CD8-positive, alpha-beta memory T cell (primary cell): Measurements from ENCODE around the gene HIPK1. TPM values are rescaled to one million over a fixed set of nuclear protein-coding genes. Genes with fewer than 3 reads are reported as not detected.

Source experiments
- CTCF ChIA-PET: fragments of 350-600 bp; sonication (Branson Sonifier 250); formaldehyde crosslinking; loops from one replicate; lab custom pipeline; 2021; ENCODE audit warnings: antibody characterized with exemption; lab: Charles Lee
- POLR2A ChIA-PET: fragments of 350-600 bp; sonication (Branson Sonifier 250); formaldehyde crosslinking; loops from one replicate; lab custom pipeline; 2021; ENCODE audit warnings: antibody characterized with exemption; lab: Charles Lee
- DNase-seq, 5 donors: peaks; one replicate each; pipeline versions ENCODE4 v3.0.0 to v3.0.0-alpha.2; 2020 to 2022; ENCODE audit warnings: mixed read lengths in 1 of 5
- H3K27ac ChIP-seq: one replicate; pipeline ENCODE4 v1.7.0; 2013; ENCODE audit warnings: low read depth, mild to moderate bottlenecking, low read length, moderate library complexity
- H3K27me3 ChIP-seq: 2 replicates; pipeline ENCODE4 v1.7.0; 2013; ENCODE audit warnings: low read length, mild to moderate bottlenecking; ENCODE audit not compliant: insufficient read depth, poor library complexity, severe bottlenecking
- H3K36me3 ChIP-seq: 2 replicates; pipeline ENCODE4 v1.7.0; 2013; ENCODE audit warnings: mild to moderate bottlenecking, low read length, moderate library complexity; ENCODE audit not compliant: insufficient read depth
- H3K4me1 ChIP-seq: 2 replicates; pipeline ENCODE4 v1.7.0; 2013; ENCODE audit warnings: mild to moderate bottlenecking, low read length, moderate library complexity; ENCODE audit not compliant: insufficient read depth
- H3K4me3 ChIP-seq: 2 replicates; pipeline ENCODE4 v1.7.0; 2013; ENCODE audit warnings: mild to moderate bottlenecking, low read length
- H3K9me3 ChIP-seq: 2 replicates; pipeline ENCODE4 v1.7.0; 2013; ENCODE audit warnings: mild to moderate bottlenecking, low read length
- H3K27ac Mint-ChIP-seq, 8 donors: one replicate each; pipeline ENCODE4 v1.8.0; 2020 to 2021; ENCODE audit warnings: mixed read lengths in 8 of 8, mild to moderate bottlenecking in 6 of 8, inconsistent platforms in 3 of 8, moderate library complexity in 3 of 8
- H3K27me3 Mint-ChIP-seq, 2 donors: one replicate each; pipeline ENCODE4 v1.8.0; 2020 to 2021; ENCODE audit warnings: mixed read lengths in 2 of 2, mild to moderate bottlenecking in 1 of 2, moderate library complexity in 1 of 2
- H3K36me3 Mint-ChIP-seq, 3 donors: one replicate each; pipeline ENCODE4 v1.8.0; 2020 to 2021; ENCODE audit warnings: mixed read lengths in 3 of 3, inconsistent platforms in 1 of 3, mild to moderate bottlenecking in 1 of 3
- H3K4me1 Mint-ChIP-seq, 3 donors: one replicate each; pipeline ENCODE4 v1.8.0; 2020 to 2021; ENCODE audit warnings: mixed read lengths in 3 of 3, inconsistent platforms in 1 of 3, mild to moderate bottlenecking in 1 of 3
- H3K4me3 Mint-ChIP-seq, 7 donors: one replicate each; pipeline ENCODE4 v1.8.0; 2020 to 2021; ENCODE audit warnings: mixed read lengths in 7 of 7, mild to moderate bottlenecking in 6 of 7, moderate library complexity in 4 of 7, inconsistent platforms in 2 of 7
- H3K9me3 Mint-ChIP-seq, 5 donors: one replicate each; pipeline ENCODE4 v1.8.0; 2020 to 2022; ENCODE audit warnings: mixed read lengths in 5 of 5, mild to moderate bottlenecking in 3 of 5, moderate library complexity in 2 of 5, inconsistent platforms in 1 of 5
- polyA plus RNA-seq: library from polyadenylated mRNA; unstranded; fragments of 300-500 nt; fragmentation: Illumina TruSeq; gene quantifications from one replicate; pipeline ENCODE4 v1.2.3, GENCODE V29; 2021
- total RNA-seq, 2 experiments: library from RNA; stranded (reverse); gene quantifications; one replicate each; pipeline ENCODE4 v1.2.3, GENCODE V29; 2021

The HIPK1 gene
- total and polyA plus RNA-seq, 3 experiments from 2014 or later, result 19.4 to 81.2 (median 80.9) TPM

DNA sequence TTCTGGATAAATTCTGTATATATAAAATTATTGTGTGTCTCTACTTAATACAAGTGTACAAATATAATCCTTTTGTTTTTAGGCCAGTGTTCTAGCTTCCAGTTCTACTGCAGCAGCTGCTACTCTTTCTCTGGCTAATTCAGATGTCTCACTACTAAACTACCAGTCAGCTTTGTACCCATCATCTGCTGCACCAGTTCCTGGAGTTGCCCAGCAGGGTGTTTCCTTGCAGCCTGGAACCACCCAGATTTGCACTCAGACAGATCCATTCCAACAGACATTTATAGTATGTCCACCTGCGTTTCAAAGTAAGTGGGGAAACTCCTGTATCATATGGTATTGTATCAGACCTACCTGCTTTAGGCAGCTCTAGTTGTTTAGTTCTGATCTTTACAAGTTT lies 28.9 kb downstream of the HIPK1 start:
- Mint-ChIP-seq H3K27ac (peak overlapping the region in 1 of 8 donors; percentile 9), H3K9me3 (no peaks in the 10 kb centered on the region), H3K27me3 (no peaks in the 10 kb centered on the region), H3K4me1 (peaks cover 25 to 55% (median 47%) of the 10 kb centered on the region in 3 donors), H3K36me3 (peaks cover 4 to 91% (median 21%) of the 10 kb centered on the region in 3 donors), H3K4me3 (no peak overlapping the region)
- no peaks in the 10 kb centered on the region for H3K9me3 ChIP-seq
- no peak overlapping the region for H3K27ac ChIP-seq
- H3K4me1 ChIP-seq, result peaks cover 7% of the 10 kb centered on the region
- no peak for DNase-seq
- H3K4me3 ChIP-seq, result no peak overlapping the region
- POLR2A ChIA-PET, result no interaction called here
- CTCF ChIA-PET, result no interaction called here
- H3K36me3 ChIP-seq, result peaks cover 59% of the 10 kb centered on the region
- no peaks in the 10 kb centered on the region for H3K27me3 ChIP-seq

DNA sequence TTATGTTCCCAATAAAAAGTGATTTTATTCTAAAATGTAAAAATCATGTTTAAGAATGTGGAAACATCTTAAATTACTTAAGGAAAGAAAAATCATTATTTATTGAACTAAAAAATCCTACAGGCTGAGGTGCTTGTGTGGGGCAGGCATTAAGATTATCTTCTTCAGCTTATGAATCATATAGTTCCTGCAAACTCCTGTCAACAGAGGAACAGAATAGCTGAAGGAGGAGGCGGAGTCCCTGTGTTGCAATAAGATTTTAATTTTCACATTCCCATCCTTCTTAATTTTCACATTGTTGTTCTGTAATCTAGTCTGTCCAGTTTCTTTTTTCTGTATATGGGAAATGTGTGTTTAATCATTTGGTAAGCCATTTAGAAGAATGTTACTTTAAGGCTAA lies 29.6 kb downstream of the HIPK1 start:
- peaks cover 29 to 57% (median 49%) of the 10 kb centered on the region in 3 donors for H3K4me1 Mint-ChIP-seq
- no peak for DNase-seq

DNA sequence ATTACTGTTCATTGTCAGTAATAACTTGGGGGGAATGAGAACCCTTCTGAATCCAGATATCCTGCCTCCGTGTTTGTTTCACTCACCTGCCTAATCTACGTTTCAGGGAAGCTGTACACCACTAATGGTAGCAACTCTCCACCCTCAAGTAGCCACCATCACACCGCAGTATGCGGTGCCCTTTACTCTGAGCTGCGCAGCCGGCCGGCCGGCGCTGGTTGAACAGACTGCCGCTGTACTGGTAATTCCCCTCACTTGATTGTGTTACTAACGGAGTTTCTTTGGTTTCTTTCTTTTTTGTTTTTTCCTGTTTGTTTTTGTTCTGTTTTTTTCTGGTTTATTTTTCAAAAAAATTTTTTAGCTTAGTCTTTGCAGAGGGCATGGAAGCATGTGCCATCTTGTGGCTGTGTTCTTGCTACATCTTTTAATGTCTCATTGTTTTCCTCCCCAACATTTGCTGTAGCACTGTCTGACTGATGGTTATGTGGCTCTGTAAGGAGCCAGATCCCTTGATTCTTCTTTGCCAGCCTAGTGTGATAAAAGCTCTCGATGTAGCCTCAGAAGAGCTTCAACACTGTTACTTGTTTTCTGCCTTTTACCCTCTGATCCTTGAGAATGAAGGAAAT lies 34.3 kb downstream of the HIPK1 start:
- peaks cover 16 to 31% (median 27%) of the 10 kb centered on the region in 3 donors for H3K4me1 Mint-ChIP-seq
- CTCF ChIA-PET, result interaction anchor here (0.7 to 2.8 kb wide), 7 partner anchors 10 to 128 kb away, joined by 3 to 19 read pairs (median 6); partner anchors contain the start of genes AP4B1, DCLRE1B and HIPK1
- peak in 1 of 5 donors; percentile 31 for DNase-seq
- Histone ChIP-seq H3K27me3 (no peaks in the 10 kb centered on the region), H3K4me3 (no peak overlapping the region), H3K27ac (no peak overlapping the region), H3K36me3 (peaks cover 68% of the 10 kb centered on the region), H3K9me3 (no peaks in the 10 kb centered on the region), H3K4me1 (no peaks in the 10 kb centered on the region)
- POLR2A ChIA-PET, result interaction anchor here (0.5 to 0.8 kb wide), 3 partner anchors 33 to 205 kb away, joined by 3 to 11 read pairs (median 4); no protein-coding TSS in a partner anchor
- H3K9me3 Mint-ChIP-seq, result no peaks in the 10 kb centered on the region
- H3K27ac Mint-ChIP-seq, result peak overlapping the region in 5 of 8 donors; percentile 0 to 83 (median 36)
- peaks cover 21 to 94% (median 37%) of the 10 kb centered on the region in 3 donors for H3K36me3 Mint-ChIP-seq
- no peaks in the 10 kb centered on the region for H3K27me3 Mint-ChIP-seq
- H3K4me3 Mint-ChIP-seq, result no peak overlapping the region

More for the DNA sequence above, 29.6 kb downstream of the HIPK1 start:
- no peak overlapping the region for H3K4me3 Mint-ChIP-seq
- no peak overlapping the region for H3K27ac ChIP-seq
- H3K4me3 ChIP-seq, result no peak overlapping the region
- peaks cover 66% of the 10 kb centered on the region for H3K36me3 ChIP-seq
- no peaks in the 10 kb centered on the region for H3K27me3 ChIP-seq
- H3K4me1 ChIP-seq, result peaks cover 7% of the 10 kb centered on the region
- peak overlapping the region in 3 of 8 donors; percentile 48 to 64 (median 54) for H3K27ac Mint-ChIP-seq
- peaks cover 4 to 92% (median 22%) of the 10 kb centered on the region in 3 donors for H3K36me3 Mint-ChIP-seq
- POLR2A ChIA-PET, result no interaction called here
- CTCF ChIA-PET, result no interaction called here
- H3K9me3 Mint-ChIP-seq, result no peaks in the 10 kb centered on the region
- H3K9me3 ChIP-seq, result no peaks in the 10 kb centered on the region
- H3K27me3 Mint-ChIP-seq, result no peaks in the 10 kb centered on the region

DNA sequence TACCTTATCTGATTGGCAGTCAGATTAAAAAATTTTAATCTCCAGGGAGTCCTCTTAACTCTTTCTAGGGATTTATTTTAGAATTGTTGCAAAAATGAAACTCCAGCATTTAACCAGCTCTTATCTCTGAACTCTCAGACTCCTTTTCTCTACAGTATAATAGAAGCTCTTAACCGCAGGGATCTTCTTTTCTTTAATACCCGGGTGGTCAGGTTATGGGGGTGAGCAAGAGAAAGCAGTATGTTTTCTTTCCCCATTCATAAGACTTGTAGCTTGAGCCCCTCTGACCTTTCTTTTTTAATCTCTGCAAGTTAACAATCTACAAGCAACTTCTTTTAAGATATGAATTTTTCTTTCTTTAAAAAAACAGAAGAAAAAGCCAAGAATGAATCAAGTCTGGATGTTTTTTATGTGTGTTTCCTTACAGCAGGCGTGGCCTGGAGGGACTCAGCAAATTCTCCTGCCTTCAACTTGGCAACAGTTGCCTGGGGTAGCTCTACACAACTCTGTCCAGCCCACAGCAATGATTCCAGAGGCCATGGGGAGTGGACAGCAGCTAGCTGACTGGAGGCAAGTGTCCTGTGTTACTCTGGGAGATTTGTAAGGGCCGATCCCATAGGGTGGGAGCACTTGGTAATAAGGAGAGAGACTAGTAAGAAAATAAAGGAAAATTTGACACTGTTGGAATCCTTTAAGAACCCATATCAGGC lies 36.7 kb downstream of the HIPK1 start:
- Mint-ChIP-seq H3K36me3 (peaks cover 36 to 93% (median 44%) of the 10 kb centered on the region in 3 donors), H3K27me3 (no peaks in the 10 kb centered on the region)

DNA sequence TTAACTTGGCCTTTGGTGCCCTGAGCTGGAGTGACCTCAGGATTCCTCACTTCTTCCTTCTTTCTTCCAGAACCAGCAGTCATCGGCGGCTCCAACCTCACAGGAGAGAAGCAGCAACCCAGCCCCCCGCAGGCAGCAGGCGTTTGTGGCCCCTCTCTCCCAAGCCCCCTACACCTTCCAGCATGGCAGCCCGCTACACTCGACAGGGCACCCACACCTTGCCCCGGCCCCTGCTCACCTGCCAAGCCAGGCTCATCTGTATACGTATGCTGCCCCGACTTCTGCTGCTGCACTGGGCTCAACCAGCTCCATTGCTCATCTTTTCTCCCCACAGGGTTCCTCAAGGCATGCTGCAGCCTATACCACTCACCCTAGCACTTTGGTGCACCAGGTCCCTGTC lies 43.8 kb downstream of the HIPK1 start:
- no peaks in the 10 kb centered on the region for H3K27me3 Mint-ChIP-seq
- Histone ChIP-seq H3K27me3 (no peaks in the 10 kb centered on the region), H3K4me3 (no peak overlapping the region), H3K9me3 (no peaks in the 10 kb centered on the region), H3K36me3 (peaks cover 53% of the 10 kb centered on the region), H3K27ac (no peak overlapping the region), H3K4me1 (no peaks in the 10 kb centered on the region)
- POLR2A ChIA-PET, result no interaction called here
- no peak overlapping the region for H3K4me3 Mint-ChIP-seq
- H3K4me1 Mint-ChIP-seq, result peaks cover 26 to 59% (median 39%) of the 10 kb centered on the region in 3 donors
- CTCF ChIA-PET, result no interaction called here
- H3K27ac Mint-ChIP-seq, result peak overlapping the region in 4 of 8 donors; percentile 6 to 70 (median 31)
- H3K36me3 Mint-ChIP-seq, result peaks cover 23 to 82% (median 31%) of the 10 kb centered on the region in 3 donors
- no peak for DNase-seq
- H3K9me3 Mint-ChIP-seq, result no peaks in the 10 kb centered on the region

More for the DNA sequence above, 36.7 kb downstream of the HIPK1 start:
- no peaks in the 10 kb centered on the region for H3K27me3 ChIP-seq
- Mint-ChIP-seq H3K4me3 (no peak overlapping the region), H3K27ac (peak overlapping the region in 4 of 8 donors; percentile 12 to 77 (median 44)), H3K4me1 (peaks cover 10 to 25% (median 10%) of the 10 kb centered on the region in 3 donors), H3K9me3 (no peaks in the 10 kb centered on the region)
- no peak overlapping the region for H3K4me3 ChIP-seq
- ChIA-PET POLR2A (no interaction called here), CTCF (no interaction called here)
- H3K9me3 ChIP-seq, result no peaks in the 10 kb centered on the region
- H3K27ac ChIP-seq, result no peak overlapping the region
- no peak for DNase-seq
- no peaks in the 10 kb centered on the region for H3K4me1 ChIP-seq
- H3K36me3 ChIP-seq, result peaks cover 77% of the 10 kb centered on the region

DNA sequence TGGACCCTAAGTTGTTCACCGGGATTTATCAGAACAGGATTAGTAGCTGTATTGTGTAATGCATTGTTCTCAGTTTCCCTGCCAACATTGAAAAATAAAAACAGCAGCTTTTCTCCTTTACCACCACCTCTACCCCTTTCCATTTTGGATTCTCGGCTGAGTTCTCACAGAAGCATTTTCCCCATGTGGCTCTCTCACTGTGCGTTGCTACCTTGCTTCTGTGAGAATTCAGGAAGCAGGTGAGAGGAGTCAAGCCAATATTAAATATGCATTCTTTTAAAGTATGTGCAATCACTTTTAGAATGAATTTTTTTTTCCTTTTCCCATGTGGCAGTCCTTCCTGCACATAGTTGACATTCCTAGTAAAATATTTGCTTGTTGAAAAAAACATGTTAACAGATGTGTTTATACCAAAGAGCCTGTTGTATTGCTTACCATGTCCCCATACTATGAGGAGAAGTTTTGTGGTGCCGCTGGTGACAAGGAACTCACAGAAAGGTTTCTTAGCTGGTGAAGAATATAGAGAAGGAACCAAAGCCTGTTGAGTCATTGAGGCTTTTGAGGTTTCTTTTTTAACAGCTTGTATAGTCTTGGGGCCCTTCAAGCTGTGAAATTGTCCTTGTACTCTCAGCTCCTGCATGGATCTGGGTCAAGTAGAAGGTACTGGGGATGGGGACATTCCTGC lies 46.2 kb downstream of the HIPK1 start:
- Mint-ChIP-seq H3K4me3 (peak overlapping the region in 1 of 7 donors; percentile 8), H3K27me3 (no peaks in the 10 kb centered on the region), H3K4me1 (peaks cover 34 to 65% (median 49%) of the 10 kb centered on the region in 3 donors), H3K27ac (peak overlapping the region; percentile 37 to 95 (median 81)), H3K36me3 (peaks cover 7 to 59% (median 16%) of the 10 kb centered on the region in 3 donors), H3K9me3 (no peaks in the 10 kb centered on the region)
- Histone ChIP-seq H3K27ac (no peak overlapping the region), H3K4me1 (no peaks in the 10 kb centered on the region), H3K4me3 (no peak overlapping the region), H3K27me3 (no peaks in the 10 kb centered on the region), H3K36me3 (peaks cover 33% of the 10 kb centered on the region), H3K9me3 (no peaks in the 10 kb centered on the region)
- POLR2A ChIA-PET, result no interaction called here
- no peak for DNase-seq
- CTCF ChIA-PET, result no interaction called here

DNA sequence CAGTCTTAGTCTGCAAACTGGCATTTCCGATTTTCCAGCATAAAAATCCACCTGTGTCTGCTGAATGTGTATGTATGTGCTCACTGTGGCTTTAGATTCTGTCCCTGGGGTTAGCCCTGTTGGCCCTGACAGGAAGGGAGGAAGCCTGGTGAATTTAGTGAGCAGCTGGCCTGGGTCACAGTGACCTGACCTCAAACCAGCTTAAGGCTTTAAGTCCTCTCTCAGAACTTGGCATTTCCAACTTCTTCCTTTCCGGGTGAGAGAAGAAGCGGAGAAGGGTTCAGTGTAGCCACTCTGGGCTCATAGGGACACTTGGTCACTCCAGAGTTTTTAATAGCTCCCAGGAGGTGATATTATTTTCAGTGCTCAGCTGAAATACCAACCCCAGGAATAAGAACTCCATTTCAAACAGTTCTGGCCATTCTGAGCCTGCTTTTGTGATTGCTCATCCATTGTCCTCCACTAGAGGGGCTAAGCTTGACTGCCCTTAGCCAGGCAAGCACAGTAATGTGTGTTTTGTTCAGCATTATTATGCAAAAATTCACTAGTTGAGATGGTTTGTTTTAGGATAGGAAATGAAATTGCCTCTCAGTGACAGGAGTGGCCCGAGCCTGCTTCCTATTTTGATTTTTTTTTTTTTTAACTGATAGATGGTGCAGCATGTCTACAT lies 47.6 kb downstream of the HIPK1 start:
- peak overlapping the region; percentile 29 to 94 (median 61) for H3K27ac Mint-ChIP-seq
- no peak overlapping the region for H3K4me3 Mint-ChIP-seq
- Histone ChIP-seq H3K4me3 (no peak overlapping the region), H3K27me3 (no peaks in the 10 kb centered on the region), H3K9me3 (no peaks in the 10 kb centered on the region), H3K36me3 (peaks cover 21% of the 10 kb centered on the region), H3K4me1 (no peaks in the 10 kb centered on the region), H3K27ac (no peak overlapping the region)
- ChIA-PET POLR2A (no interaction called here), CTCF (interaction anchor here (1.0 kb wide), 2 partner anchors 44 to 141 kb away, joined by 4 read pairs; no protein-coding TSS in a partner anchor)
- no peak for DNase-seq
- peaks cover 3 to 46% (median 16%) of the 10 kb centered on the region in 3 donors for H3K36me3 Mint-ChIP-seq
- no peaks in the 10 kb centered on the region for H3K27me3 Mint-ChIP-seq
- H3K9me3 Mint-ChIP-seq, result no peaks in the 10 kb centered on the region
- peaks cover 34 to 60% (median 49%) of the 10 kb centered on the region in 3 donors for H3K4me1 Mint-ChIP-seq
